Osteoblast (primary cell): ENCODE results near the gene OPRD1. TPM values are rescaled to one million over a fixed set of nuclear protein-coding genes. Genes with fewer than 3 reads are reported as not detected.
"Not testable (repeated sequence)": the region's sequence is repeated elsewhere in the genome, so short reads cannot be mapped to it uniquely, and the experiment has no call there.

Experiments used
- DNase-seq: peaks from one replicate; pipeline ENCODE4 v3.0.0; 2011; ENCODE audit warnings: low spot score, mixed read lengths; ENCODE audit not compliant: insufficient read length; ENCODE audit errors: missing footprints
- H2AFZ ChIP-seq: 2 replicates; pipeline ENCODE4 v1.6.0; 2011; ENCODE audit warnings: mild to moderate bottlenecking, low read length
- H3K27ac ChIP-seq: 2 replicates; pipeline ENCODE4 v1.5.1; 2011; ENCODE audit warnings: mild to moderate bottlenecking, low read depth, low read length, moderate library complexity
- H3K27me3 ChIP-seq: 2 replicates; pipeline ENCODE4 v1.6.0; 2012; ENCODE audit warnings: mild to moderate bottlenecking, control low read depth, inconsistent platforms, low read length, moderate library complexity; ENCODE audit not compliant: insufficient read depth
- H3K36me3 ChIP-seq: 2 replicates; pipeline ENCODE4 v1.5.1; 2011; ENCODE audit warnings: mild to moderate bottlenecking, low read length, control low read depth, moderate library complexity; ENCODE audit not compliant: insufficient read depth
- H3K4me1 ChIP-seq: 2 replicates; pipeline ENCODE4 v1.5.1; 2011; ENCODE audit warnings: mild to moderate bottlenecking, low read length, control low read depth, moderate library complexity; ENCODE audit not compliant: insufficient read depth
- H3K4me2 ChIP-seq: 2 replicates; pipeline ENCODE4 v1.6.0; 2011; ENCODE audit warnings: mild to moderate bottlenecking, low read length; ENCODE audit not compliant: insufficient read depth
- H3K4me3 ChIP-seq: fragments of 200-600 bp; sonication (generic); 3 replicates; pipeline ENCODE4 v1.5.1; 2012; ENCODE audit warnings: mild to moderate bottlenecking, low read length, inconsistent platforms; ENCODE audit not compliant: insufficient read depth
- H3K79me2 ChIP-seq: 2 replicates; pipeline ENCODE4 v1.6.0; 2012; ENCODE audit warnings: mild to moderate bottlenecking, low read length, control low read depth, inconsistent platforms; ENCODE audit not compliant: insufficient read depth
- H3K9me3 ChIP-seq: 2 replicates; pipeline ENCODE4 v1.5.1; 2011; ENCODE audit warnings: low read depth, low read length, control low read depth
- H4K20me1 ChIP-seq: 2 replicates; pipeline ENCODE4 v1.6.0; 2012; ENCODE audit warnings: mild to moderate bottlenecking, low read length, control low read depth; ENCODE audit not compliant: insufficient read depth
- total RNA-seq: library from RNA; depleted of rRNA; stranded (reverse); fragments of >200 nt; gene quantifications from 2 replicates; pipeline ENCODE4 v1.2.3, GENCODE V29; 2012
- TF ChIP-seq, protein P1 (sequence below): IDR thresholded peaks from 2 replicates; pipeline ENCODE4 v1.5.1; 2011; ENCODE audit warnings: mild to moderate bottlenecking, low read depth, low read length, moderate library complexity; ENCODE audit errors: extremely low read depth

OPRD1 gene
- total RNA-seq, 1 donor = not detected

DNA sequence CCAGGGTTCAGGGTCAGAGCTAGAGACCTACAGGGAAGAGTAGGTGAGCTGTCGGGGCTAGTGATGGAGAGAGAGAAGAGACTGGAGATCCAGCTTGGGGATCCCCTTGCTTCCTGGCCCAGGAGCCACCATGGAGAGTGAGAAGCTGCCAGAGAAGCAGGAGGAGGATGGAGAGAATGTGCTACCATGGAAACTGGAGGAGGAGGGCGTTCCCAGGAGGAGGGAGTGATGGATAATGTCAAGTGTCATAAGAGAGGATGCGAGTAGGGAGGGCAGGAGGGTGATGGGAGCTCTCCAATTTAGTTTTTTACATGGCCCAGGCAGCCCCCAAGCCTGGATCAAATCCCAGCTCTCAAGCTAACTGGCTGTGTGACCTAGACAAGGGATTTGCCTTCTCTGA, 55.9 kb downstream of the OPRD1 start:
- Histone ChIP-seq H3K79me2 (no peaks in the 10 kb centered on the region), H3K4me3 (no peak overlapping the region), H3K27ac (no peak overlapping the region), H4K20me1 (no peaks in the 10 kb centered on the region), H3K4me1 (no peaks in the 10 kb centered on the region), H3K9me3 (no peaks in the 10 kb centered on the region), H3K27me3 (peaks cover 10% of the 10 kb centered on the region), H3K36me3 (no peaks in the 10 kb centered on the region), H2AFZ (no peak overlapping the region), H3K4me2 (no peak overlapping the region)
- no peak for DNase-seq
- TF ChIP-seq, protein P1, sequence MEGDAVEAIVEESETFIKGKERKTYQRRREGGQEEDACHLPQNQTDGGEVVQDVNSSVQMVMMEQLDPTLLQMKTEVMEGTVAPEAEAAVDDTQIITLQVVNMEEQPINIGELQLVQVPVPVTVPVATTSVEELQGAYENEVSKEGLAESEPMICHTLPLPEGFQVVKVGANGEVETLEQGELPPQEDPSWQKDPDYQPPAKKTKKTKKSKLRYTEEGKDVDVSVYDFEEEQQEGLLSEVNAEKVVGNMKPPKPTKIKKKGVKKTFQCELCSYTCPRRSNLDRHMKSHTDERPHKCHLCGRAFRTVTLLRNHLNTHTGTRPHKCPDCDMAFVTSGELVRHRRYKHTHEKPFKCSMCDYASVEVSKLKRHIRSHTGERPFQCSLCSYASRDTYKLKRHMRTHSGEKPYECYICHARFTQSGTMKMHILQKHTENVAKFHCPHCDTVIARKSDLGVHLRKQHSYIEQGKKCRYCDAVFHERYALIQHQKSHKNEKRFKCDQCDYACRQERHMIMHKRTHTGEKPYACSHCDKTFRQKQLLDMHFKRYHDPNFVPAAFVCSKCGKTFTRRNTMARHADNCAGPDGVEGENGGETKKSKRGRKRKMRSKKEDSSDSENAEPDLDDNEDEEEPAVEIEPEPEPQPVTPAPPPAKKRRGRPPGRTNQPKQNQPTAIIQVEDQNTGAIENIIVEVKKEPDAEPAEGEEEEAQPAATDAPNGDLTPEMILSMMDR = no peak

DNA sequence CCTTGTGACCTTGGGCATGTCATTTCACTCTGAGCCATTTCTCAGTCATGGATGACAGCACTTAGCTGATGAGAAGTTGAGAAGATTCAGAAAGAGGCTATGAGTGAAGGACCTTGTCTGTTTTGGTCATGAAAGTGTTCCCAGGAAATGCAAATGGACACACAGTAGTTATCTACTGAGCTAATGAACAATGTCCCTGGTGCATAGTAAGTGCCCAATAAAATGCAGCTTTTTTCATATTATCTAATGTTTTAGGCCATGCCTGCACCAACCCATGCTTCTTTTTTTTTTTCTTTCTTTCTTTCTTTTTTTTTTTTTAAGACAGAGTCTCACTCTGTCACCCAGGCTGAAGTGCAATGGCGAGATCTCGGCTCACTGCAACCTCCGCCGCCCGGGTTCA, 58.0 kb downstream of the OPRD1 start:
- no peak overlapping the region for H3K27ac ChIP-seq
- no peaks in the 10 kb centered on the region for H3K79me2 ChIP-seq
- no peak overlapping the region for H3K4me2 ChIP-seq
- DNase-seq = no peak
- H3K9me3 ChIP-seq = no peaks in the 10 kb centered on the region
- H3K4me1 ChIP-seq = no peaks in the 10 kb centered on the region
- no peaks in the 10 kb centered on the region for H4K20me1 ChIP-seq
- no peaks in the 10 kb centered on the region for H3K36me3 ChIP-seq
- no peak overlapping the region for H2AFZ ChIP-seq
- TF ChIP-seq, protein P1 = no peak
- no peak overlapping the region for H3K4me3 ChIP-seq
- H3K27me3 ChIP-seq = peaks cover 6% of the 10 kb centered on the region

DNA sequence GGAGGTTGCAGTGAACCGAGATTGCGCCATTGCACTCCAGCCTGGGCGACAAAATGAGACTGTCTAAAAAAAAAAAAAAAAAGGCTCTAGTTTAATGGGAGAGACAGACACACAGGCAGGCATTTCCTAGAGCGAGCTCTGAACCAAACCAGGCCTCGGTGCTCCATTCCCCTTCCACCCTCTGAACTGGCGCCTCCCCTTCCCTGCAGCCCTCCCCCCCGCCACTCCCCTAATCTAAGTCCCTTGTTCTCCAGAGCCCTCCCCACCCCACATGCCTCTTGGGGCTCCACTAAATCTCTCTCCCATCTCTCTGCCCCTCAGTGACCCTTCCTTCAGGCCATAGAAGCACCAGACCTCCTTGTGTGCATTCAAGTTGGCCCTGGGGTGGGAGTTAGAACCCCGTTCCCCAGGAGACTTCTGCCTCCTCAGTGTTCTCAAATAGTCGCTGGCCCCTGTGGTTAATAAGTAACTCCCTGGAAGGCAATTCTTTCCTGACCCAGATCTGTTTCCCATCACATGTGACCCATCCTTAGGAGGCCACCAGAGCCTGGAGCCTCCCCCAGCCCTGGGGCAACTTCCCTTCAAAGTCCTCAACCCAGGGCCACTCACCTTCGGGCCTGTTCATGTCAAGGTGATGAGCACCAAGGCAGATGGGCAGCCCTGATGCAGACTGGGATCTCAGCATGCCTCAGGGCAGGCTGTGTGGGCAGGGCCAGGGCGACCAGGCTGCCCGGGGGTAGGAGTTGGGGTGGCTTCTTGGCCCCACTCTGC, 59.8 kb downstream of the OPRD1 start:
- Histone ChIP-seq H2AFZ (no peak overlapping the region), H3K9me3 (no peaks in the 10 kb centered on the region), H3K79me2 (no peaks in the 10 kb centered on the region), H3K36me3 (no peaks in the 10 kb centered on the region), H3K27me3 (peaks cover 13% of the 10 kb centered on the region), H3K27ac (no peak overlapping the region), H3K4me2 (no peak overlapping the region), H3K4me1 (no peaks in the 10 kb centered on the region), H3K4me3 (no peak overlapping the region), H4K20me1 (no peaks in the 10 kb centered on the region)
- TF ChIP-seq, protein P1 = no peak
- DNase-seq = no peak

DNA sequence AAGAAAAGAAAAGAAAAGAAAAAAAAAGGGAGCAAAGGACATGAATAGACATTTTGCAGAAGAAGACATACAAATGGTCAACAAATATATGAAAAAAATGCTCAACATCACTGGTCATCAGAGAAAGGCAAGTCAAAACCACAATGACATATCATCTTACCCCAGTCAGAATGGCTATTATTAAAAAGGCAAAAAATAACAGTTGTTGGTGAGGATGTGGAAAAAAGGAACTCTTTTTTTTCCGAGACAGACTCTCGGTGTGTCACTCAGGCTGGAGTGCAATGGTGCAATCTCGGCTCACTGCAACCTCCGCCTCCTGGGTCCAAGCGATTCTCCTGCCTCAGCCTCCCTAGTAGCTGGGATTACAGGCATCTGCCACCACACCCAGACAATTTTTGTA, 63.2 kb downstream of the OPRD1 start:
- H3K4me3 ChIP-seq, H3K27ac ChIP-seq, H3K27me3 ChIP-seq, H3K4me1 ChIP-seq, DNase-seq, H4K20me1 ChIP-seq, H3K79me2 ChIP-seq, H2AFZ ChIP-seq, H3K9me3 ChIP-seq, H3K4me2 ChIP-seq, H3K36me3 ChIP-seq: not testable (repeated sequence)
